WERI-Rb-1 (cell line): ENCODE measurements around the gene LDB3.
A peak's percentile ranks its signal among the peaks of the same experiment; 100 is the strongest.

Experiments
- DNase-seq: peaks from one replicate; pipeline ENCODE4 v3.0.0-alpha.2; 2020
- H3K27ac ChIP-seq: fragments of 250-450 bp; sonication (Bioruptor Pico); 2 replicates; pipeline ENCODE4 v1.5.1; 2020; ENCODE audit warnings: mild to moderate bottlenecking, moderate library complexity
- H3K27me3 ChIP-seq: fragments of 250-450 bp; sonication (Bioruptor Pico); 2 replicates; pipeline ENCODE4 v1.5.1; 2021; ENCODE audit warnings: mild to moderate bottlenecking, low read depth, moderate library complexity; ENCODE audit not compliant: insufficient read depth, severe bottlenecking
- H3K36me3 ChIP-seq: fragments of 250-450 bp; sonication (Bioruptor Pico); 2 replicates; pipeline ENCODE4 v1.5.1; 2020; ENCODE audit warnings: mild to moderate bottlenecking, moderate library complexity
- H3K4me3 ChIP-seq: 2 replicates; pipeline ENCODE4 v1.5.1; 2011; ENCODE audit warnings: low read depth, mild to moderate bottlenecking, control low read depth, low read length
- H3K9me3 ChIP-seq: fragments of 250-450 bp; sonication (Bioruptor Pico); 2 replicates; pipeline ENCODE4 v1.5.1; 2021; ENCODE audit warnings: mild to moderate bottlenecking, moderate library complexity; ENCODE audit not compliant: severe bottlenecking
- CTCF ChIP-seq: IDR thresholded peaks from 2 replicates; pipeline ENCODE4 v1.5.1; 2011; ENCODE audit warnings: low read depth, mild to moderate bottlenecking, control low read depth, inconsistent platforms, low read length

Gene LDB3

GRCh38 chr10:86691333-86692022 is 23.2 kb downstream of the LDB3 start:
- no peak for TF ChIP-seq CTCF

GRCh38 chr10:86692023-86692514 is 23.8 kb downstream of the LDB3 start:
- TF ChIP-seq CTCF, result no peak
- Histone ChIP-seq H3K27me3 (no peaks in the 10 kb centered on the region), H3K27ac (no peak overlapping the region), H3K9me3 (no peaks in the 10 kb centered on the region), H3K36me3 (no peaks in the 10 kb centered on the region), H3K4me3 (no peak overlapping the region)
- no peak for DNase-seq

More at GRCh38 chr10:86691333-86692022, 23.2 kb downstream of the LDB3 start:
- Histone ChIP-seq H3K36me3 (no peaks in the 10 kb centered on the region), H3K9me3 (no peaks in the 10 kb centered on the region), H3K27me3 (no peaks in the 10 kb centered on the region), H3K4me3 (no peak overlapping the region), H3K27ac (no peak overlapping the region)
- no peak for DNase-seq

- Histone ChIP-seq H3K4me3 (no peak overlapping the region), H3K36me3 (no peaks in the 10 kb centered on the region), H3K27me3 (no peaks in the 10 kb centered on the region), H3K9me3 (no peaks in the 10 kb centered on the region), H3K27ac (no peak overlapping the region)
- no peak for TF ChIP-seq CTCF
- DNase-seq, result no peak
Observed at GRCh38 chr10:86692664-86693063, 24.4 kb downstream of the LDB3 start.

GRCh38 chr10:86693275-86693674 is 25.0 kb downstream of the LDB3 start:
- no peak overlapping the region for H3K27ac ChIP-seq
- DNase-seq, result no peak
- H3K9me3 ChIP-seq, result no peaks in the 10 kb centered on the region
- H3K27me3 ChIP-seq, result no peaks in the 10 kb centered on the region
- H3K4me3 ChIP-seq, result no peak overlapping the region
- no peak for TF ChIP-seq CTCF
- no peaks in the 10 kb centered on the region for H3K36me3 ChIP-seq

GRCh38 chr10:86693721-86694369 is 25.5 kb downstream of the LDB3 start:
- no peaks in the 10 kb centered on the region for H3K9me3 ChIP-seq
- no peaks in the 10 kb centered on the region for H3K27me3 ChIP-seq
- no peak overlapping the region for H3K4me3 ChIP-seq
- no peak overlapping the region for H3K27ac ChIP-seq
- H3K36me3 ChIP-seq, result no peaks in the 10 kb centered on the region
- peak; percentile 74 for TF ChIP-seq CTCF
- DNase-seq, result peak; percentile 71
